ENCODE measurements around the gene IFT122. TPM values are rescaled to one million over a fixed set of nuclear protein-coding genes. Genes with fewer than 3 reads are reported as not detected.
A peak's percentile ranks its signal among the peaks of the same experiment; 100 is the strongest.
"Not testable (repeated sequence)": the region's sequence is repeated elsewhere in the genome, so short reads cannot be mapped to it uniquely, and the experiment has no call there.

The IFT122 gene
- polyA plus RNA-seq, 4 donors, result 42.1 to 56.8 (median 50.6) TPM

DNA sequence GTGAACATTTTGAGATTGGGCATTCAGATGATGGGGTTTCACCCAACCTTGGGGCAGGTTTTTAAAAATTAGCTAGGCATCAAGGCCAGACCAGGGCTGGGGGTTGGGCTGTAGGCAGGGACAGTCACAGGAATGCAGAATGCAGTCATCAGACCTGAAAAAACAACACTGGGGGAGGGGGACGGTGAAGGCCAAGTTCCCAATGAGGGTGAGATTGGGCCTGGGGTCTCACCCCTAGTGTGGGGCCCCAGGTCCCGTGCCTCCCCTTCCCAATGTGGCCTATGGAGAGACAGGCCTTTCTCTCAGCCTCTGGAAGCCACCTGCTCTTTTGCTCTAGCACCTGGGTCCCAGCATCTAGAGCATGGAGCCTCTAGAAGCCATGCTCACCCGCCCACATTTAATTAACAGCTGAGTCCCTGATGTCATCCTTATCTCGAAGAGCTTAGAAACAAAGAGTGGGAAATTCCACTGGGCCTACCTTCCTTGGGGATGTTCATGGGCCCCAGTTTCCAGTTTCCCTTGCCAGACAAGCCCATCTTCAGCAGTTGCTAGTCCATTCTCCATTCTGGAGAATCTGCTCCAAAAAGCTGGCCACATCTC lies 94.5 kb downstream of the IFT122 start:
- peak in 2 of 4 donors; percentile 33 to 43 for DNase-seq (ENCODE audit: low read depth in 4 of 4, low spot score in 3 of 4)

DNA sequence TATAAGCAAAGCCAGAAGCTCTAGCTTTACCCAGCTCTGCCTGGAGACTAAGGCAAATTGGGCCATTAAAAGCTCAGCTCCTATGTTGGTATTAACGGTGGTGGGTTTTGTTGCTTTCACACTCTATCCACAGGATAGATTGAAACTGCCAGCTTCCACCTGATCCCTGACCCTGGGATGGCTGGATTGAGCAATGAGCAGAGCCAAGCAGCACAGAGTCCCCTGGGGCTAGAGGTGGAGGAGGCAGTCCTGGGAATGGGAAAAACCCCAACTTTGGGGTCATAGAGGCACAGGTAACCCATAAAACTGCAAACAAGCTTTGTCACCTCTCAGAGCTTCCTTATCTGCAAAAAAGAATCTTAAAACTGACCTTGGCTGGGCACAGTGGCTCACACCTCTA lies 95.1 kb downstream of the IFT122 start:
- no peak for DNase-seq (ENCODE audit: low read depth in 4 of 4, low spot score in 3 of 4)

DNA sequence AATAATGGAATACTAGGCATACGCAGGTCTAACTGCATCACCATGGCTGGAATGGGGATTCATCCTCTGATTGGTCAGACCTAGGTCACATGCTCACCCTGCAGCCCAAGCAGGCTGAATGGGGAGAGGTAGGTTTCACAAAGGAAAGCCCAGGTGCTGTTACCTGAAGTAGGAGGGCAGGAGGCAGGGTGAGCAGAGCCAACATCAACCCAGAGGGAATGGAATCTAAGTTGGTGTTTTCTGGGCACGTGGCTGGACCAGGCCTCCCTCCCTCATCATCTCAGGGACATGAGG lies 96.3 kb downstream of the IFT122 start:
- no peak for DNase-seq (ENCODE audit: low read depth in 4 of 4, low spot score in 3 of 4)

DNA sequence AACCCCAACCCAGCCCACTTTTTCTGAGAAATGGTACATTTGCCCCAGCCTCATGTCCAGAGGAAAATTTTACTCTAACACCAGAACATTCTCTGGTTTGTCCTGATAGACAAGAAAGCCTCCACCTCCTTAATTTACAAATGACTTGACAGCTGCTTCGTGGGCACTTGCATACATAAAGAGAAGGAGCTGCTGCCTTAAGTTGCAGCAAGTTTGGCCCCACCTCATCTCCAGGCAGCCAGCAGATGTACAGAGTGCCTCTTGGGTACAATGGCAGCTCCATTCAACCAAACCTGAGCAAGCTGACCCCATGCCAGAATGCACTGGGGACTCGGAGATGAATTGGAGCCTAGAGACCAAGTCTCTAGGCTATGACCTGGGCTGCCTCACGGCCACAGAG lies 96.8 kb downstream of the IFT122 start:
- DNase-seq (ENCODE audit: low read depth in 4 of 4, low spot score in 3 of 4), result no peak

DNA sequence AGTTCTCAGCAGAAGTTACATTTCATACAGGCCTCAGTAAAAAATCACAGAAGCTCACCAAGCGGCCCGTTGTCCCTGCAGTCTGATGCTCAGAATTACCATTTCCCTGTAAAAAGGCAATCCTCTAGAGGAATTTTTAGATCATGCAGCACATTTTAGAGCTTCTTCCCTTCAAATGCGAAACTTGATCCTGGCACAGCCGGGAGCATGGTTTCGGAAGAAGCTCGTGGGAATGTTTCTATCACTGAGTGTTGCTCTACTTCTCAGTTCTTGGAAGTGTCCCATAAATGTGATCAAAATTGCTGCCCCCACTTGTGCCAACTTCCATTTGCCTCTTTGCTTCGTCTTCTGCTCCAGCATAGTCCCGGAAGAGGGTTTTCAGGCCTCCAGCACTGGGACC lies 99.2 kb downstream of the IFT122 start:
- no peak for DNase-seq (ENCODE audit: low read depth in 4 of 4, low spot score in 3 of 4)

DNA sequence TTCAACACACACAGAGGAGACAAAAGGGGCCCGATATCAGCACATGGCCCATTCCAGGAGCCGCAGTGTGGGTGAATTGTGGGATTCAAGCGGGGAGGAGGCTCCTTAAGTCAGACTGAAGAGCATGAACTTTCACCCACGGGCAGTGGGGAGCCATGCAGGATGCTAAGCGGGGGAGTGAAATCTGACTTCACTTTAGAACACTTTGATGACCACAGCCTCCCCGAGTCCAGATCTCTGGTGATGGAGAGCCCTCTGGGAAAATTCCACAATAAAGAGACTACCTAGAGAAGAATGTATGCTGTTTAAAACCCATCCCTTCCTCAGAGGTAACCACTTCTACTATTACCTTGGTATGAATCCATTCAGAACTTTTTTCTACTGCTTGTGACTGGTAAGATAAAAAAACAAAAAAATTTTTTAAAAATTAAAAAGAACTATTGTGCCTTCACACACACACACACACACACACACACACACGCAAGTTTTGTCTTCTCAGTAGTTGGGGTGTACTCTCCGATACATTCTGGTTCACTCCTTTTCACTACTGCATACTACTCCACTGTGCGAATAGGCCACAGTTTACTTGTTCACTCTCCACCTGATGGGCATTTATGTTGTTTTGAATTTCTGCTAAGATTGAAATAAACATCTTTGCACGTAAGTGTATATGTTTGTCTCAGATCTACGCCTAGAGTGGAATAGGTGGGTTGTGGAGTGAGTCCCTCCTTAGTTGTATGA lies 100.9 kb downstream of the IFT122 start:
- DNase-seq (ENCODE audit: low read depth in 4 of 4, low spot score in 3 of 4), result no peak

DNA sequence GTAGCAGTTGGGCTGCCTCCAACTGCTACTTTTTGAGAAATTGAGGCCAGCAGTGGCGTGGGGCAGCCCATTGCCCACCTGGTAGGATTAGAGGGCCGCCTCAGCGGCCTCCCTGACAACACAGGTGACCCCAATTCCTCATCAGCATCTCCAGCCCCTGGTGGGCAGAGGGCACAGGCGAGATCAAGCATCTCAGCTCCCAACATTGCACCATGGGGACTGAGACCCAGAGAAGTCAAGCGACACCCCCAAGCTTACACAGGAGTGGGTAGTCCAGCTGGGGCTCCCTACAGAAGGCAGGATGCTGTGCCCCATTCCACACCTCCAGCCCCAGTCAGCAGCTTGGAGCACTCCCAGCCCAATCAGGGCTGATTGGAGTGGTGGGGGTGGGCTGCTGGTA lies 102.7 kb downstream of the IFT122 start:
- DNase-seq (ENCODE audit: low read depth in 4 of 4, low spot score in 3 of 4), result no peak

DNA sequence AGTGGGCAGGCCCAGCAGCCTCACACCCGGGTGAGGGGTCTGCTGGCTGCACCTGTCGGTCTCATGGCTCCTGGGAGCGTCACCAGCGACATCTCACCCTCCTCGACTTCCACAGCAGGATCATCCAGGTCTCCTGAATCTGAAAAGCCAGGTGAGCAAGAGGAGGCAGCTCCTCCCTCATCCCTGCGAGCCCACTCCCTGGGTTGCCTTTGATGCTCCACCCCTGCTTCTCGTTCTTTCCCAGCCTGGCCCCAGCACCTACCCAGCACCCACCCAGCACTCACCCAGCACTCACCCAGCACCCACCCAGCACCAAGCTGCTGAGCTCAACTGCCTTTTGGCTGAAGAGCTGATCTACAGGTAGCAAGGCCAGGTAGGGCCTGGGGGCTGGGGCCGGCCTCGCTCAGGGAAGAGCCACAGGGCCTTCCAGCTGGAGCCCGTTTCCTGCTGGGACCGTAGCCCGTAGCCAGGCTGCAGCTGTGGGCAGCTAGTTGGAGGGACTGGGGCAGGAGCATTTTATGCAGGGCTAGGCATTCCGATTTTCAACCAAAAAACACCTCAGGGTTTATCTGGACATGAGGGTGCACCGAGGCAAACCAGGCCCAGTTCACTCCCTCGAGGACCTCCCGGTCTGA lies 103.2 kb downstream of the IFT122 start, which contains the start of gene H1-8:
Gene H1-8, plus strand, starts transcription at position 20 of the 635 bp plus-strand sequence. Its CDS starts 44 bp downstream, at position 64.
- no peak for DNase-seq (ENCODE audit: low read depth in 4 of 4, low spot score in 3 of 4)

DNA sequence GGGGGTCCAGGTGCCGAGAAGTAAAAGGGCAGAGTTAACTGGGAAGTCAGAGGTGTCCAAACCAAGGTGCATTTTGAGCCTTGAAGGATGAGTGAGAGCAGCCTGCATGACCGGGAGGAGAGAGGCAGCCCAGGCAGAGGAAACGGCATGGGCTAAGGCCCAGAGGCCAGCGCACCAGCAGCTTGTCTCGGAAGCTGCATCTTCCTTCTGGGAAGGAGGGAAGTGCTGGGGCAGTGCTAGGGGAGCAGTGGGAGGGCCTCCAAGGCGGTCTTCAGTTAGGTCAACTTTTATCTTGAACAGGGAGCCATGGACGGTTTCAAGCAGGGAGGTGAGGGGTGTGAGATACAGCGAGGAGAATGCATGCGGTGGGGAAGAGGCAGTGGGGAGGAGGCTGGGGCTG lies 104.0 kb downstream of the IFT122 start:
- no peak for DNase-seq (ENCODE audit: low read depth in 4 of 4, low spot score in 3 of 4)

DNA sequence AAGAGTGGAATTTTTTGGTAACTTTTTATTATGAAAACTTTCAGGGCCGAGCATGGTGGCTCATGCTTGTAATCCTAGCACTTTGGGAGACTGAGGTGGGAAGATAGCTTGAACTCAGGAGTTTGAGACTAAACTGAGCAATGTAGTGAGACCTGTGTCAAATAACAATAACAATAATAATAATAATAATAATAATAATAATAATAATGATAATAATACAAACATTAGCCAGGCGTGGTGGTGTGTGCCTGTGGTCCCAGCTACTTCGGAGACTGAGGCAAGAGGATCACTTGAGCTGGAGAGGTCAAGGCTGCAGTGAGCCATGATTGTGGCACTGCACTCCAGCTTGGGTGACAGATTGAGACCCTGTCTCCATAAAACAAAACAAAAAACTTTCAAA lies 105.9 kb downstream of the IFT122 start:
- DNase-seq (ENCODE audit: low read depth in 4 of 4, low spot score in 3 of 4), result not testable (repeated sequence)

DNA sequence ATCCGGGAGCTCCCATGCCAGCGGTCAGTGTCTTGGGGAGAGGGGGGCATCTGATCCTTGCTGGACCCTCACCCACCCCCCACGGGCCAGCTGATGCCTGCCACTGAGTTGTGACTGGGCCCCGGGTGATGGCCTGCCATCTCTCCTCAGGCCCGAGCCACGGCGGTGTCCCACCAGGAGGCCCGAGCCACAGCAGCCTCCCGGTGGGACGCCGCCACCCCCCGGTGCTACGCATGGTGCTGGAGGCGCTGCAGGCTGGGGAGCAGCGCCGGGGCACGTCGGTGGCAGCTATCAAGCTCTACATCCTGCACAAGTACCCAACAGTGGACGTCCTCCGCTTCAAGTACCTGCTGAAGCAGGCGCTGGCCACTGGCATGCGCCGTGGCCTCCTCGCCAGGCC lies 107.2 kb downstream of the IFT122 start:
- no peak for DNase-seq (ENCODE audit: low read depth in 4 of 4, low spot score in 3 of 4)

DNA sequence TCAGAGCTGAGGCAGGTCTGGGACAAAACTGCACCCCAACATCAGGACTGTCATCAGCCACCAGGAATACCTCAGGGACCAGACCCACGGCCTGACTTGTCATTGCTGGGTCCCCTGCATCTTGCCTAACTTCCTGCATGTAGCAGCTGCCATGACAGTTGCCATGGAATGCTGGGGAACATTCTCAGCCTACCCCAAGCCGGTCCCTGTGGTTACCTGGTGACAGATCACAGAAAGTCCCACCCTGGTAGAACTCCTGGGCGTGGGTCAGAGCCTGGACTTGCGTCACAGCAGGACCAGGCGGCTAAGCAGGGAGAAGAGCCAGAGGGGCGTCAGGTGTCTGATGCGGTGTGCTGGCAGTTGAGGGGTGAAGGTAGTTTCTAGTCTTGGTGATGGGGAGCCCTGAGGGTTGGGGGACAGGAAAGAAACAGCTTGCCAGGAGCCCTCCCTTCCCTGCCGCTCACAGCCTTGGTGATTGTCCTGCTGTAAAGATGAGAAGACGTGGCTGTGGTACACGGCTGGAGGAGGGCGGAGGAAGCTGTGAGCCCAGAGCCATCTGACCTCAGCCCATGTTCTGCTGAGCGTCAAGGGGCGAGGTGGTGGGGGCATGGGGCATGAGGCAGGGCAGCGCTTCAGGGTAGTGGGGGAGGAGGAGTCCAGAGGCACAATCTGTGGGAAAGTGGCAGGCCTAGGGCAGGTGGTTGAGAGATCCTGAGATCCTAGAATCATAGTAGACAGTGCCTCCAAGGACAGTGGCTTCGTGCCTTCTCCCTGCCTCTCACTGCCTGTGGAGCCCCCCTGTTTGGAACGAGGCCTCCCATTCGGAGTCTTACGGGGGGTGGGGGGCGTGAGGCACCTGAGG lies 108.3 kb downstream of the IFT122 start:
- no peak for DNase-seq (ENCODE audit: low read depth in 4 of 4, low spot score in 3 of 4)

DNA sequence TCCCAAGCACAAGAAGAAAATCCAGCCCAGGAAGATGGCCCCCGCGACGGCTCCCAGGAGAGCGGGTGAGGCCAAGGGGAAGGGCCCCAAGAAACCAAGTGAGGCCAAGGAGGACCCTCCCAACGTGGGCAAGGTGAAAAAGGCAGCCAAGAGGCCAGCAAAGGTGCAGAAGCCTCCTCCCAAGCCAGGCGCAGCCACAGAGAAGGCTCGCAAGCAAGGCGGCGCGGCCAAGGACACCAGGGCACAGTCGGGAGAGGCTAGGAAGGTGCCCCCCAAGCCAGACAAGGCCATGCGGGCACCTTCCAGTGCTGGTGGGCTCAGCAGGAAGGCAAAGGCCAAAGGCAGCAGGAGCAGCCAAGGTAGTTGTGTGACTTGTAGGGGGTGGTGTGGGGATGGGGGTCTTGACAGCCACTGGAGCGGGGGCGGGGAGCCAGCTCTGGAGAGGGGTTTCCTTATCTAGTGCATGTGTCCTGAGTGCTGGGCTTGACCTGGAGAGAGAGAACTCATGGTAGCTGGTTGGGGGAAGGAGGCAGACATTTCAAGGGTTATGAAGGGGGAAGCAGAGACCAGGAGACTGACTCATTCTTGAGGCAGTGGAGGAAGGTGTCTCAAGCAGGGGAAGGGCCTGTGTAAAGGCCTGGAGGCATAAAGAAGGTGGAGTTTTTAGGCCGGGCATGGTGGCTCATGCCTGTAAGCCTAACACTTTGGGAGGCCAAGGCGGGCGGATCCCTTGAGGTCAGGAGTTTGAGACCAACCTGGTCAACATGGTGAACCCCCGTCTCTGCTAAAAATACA lies 109.2 kb downstream of the IFT122 start:
- DNase-seq (ENCODE audit: low read depth in 4 of 4, low spot score in 3 of 4), result no peak

DNA sequence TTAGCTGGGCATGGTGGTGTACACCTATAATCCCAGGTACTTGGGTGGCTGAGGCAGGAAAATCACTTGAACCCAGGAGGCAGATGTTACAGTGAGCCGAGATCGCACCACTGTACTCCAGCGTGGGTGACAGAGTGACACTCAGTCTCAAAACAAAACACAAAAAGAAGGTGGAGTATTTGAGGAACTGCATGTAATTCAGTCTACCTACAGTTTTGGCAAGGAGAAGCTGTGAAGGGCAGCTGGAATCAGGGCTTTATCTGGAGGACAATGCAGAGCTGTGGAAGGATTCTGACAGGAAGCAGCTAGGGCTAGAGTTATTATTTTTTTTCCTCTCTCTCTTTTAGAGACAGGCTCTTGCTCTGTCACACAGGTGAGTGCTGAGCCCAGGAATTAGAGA lies 109.8 kb downstream of the IFT122 start:
- DNase-seq (ENCODE audit: low read depth in 4 of 4, low spot score in 3 of 4), result no peak

DNA sequence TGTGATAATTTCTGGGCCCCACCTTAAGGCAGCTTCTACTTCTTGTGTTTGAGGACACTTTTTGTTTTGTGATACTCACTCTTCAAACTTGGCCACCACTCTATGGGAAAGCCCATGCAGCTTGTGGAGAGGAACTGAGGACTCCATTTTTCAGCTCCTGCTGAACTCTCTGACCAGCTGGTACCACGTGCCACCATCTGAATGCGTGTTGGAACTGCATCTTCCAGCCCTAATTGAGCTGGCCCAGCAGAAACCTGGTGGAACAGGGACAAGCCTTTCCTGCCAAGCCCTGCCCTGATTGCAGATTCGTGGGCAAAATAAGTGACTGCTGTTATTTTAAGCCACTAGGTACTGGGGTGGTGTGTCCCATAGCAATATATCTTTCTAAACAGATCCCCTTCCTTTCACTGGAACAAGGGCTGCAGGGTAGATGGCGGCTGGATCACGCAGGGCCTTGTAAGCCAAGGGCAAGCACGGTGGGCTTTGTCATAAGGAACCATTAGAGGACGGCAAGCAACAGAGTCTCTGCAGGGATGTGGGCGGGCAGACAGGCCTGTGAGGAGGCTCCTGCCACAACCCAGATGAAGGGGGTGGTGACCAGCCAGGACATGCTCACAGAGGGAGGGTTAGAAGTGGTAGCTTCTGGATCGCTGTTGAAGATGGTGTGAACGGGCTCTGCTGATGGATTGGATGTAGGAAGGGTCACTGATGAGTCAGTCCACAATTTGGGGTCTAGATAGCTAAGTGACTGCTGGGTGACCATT lies 112.4 kb downstream of the IFT122 start:
- no peak for DNase-seq (ENCODE audit: low read depth in 4 of 4, low spot score in 3 of 4)

DNA sequence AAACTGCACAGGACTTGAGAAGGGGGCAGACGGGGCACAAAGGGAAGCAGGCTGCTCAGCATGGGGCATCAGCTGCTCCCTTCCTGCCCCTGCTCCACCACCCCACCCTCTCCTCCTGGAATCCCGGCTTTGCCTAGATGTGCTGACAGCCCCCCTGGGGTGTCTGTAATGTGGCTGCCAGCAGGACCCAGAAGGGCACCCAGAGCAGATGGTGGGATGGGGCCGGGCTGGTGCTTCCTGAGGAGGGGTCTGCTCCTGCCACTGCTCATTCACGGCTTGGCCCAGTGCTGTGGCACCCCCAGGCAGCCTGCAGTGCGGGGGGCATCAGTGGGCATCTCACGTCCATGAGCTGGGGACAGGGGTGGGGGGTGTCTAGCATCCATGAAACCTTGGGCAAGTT lies 113.1 kb downstream of the IFT122 start:
- DNase-seq (ENCODE audit: low read depth in 4 of 4, low spot score in 3 of 4), result no peak

DNA sequence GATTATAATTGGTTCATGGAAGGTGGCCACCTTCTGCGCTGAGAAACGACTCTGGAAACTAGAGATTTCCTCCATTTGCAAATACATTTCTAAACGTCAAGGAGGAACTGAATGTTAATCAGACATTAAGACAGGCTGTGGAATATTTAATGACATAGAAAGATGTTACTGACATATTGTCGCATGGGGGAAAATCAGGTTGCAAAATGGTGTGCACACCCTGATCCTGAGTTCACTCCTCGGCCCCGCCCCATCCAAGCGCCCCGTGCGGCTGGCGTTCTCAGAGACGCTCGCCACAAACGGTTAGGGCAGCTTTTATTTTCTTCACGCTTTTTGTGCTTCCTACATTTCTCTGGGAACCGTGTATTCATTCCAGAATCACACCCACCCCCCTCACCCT lies 113.7 kb downstream of the IFT122 start:
- no peak for DNase-seq (ENCODE audit: low read depth in 4 of 4, low spot score in 3 of 4)

DNA sequence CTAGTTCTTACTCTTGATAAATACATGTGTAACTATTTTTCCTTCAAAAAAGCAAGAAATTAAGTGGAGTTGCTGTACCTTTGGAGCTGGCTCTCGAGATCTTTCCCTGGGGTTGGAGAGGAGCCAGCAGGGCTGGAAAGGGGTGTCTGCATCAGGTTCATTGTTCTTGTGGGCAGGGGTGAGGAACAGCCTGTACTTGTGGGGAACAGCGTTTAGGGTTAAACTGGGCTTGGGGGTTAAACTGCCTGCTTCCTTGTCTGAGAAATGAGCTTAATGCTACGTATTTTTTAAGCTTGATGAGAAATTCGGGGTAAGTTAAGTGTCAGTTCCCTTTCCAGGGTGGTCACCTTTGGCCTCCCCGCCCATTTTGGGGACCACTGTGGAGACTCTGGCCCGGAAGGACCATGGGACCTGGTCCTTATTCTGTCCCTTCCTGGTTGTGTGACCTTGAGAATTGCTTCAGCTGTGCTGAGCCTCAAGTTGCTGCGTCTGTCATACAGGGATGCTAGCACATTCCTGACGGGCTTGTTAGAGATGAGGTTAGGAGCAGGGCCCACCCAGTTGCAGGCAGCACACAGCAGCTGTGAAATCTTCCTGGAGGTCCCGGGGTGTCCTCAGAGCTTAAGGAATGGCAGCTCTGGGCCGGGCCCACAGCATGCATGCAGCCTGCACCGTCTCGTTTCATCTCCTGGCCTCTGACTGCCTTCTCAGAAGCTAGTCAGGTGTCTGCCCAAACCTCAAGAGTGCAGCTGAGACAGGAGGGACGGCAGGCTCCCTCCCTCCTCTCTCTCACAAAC lies 114.5 kb downstream of the IFT122 start:
- no peak for DNase-seq (ENCODE audit: low read depth in 4 of 4, low spot score in 3 of 4)

DNA sequence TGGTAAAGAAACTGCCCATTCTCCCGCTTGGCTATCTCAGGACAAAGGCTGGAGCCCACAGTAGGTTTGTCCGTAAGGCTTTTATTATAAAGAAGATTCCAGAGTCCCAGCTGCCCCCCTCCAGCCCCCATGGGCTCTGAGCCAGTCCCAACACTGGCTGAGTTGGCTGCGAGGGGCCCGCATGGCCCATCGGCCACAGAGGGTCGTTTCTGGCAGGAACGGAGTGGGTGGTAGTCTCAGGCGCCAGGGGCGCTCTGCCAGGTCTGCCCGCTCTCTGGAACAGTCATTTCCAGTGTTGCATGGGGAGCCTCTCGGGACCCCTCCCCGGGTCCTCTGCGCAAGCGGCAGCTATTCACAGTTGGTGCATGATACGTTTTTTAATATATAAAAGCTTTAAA lies 115.1 kb downstream of the IFT122 start:
- DNase-seq (ENCODE audit: low read depth in 4 of 4, low spot score in 3 of 4), result no peak
